Measurements from ENCODE around the gene CHI3L1.

DNA sequence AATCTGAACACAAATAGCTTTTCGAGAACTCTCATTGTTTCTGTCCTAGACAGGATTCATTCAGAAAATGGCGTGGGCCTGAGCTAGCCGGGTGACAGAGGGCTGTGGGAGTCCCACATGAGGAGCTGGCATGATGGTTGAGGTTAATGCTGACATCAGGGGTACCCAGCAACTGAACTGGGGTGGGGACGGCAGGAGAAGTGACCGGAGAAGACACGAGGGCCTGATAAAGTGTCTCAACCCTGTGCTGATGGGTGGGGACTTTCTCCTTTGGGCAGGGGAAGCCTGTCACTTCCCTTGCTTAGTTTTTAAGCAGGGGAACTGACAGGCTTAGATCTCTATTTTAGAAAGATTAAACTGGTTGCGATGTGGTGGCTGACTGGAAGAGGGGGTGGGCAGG lies 28.4 kb upstream of the CHI3L1 start:
- TF ChIP-seq, protein P1, sequence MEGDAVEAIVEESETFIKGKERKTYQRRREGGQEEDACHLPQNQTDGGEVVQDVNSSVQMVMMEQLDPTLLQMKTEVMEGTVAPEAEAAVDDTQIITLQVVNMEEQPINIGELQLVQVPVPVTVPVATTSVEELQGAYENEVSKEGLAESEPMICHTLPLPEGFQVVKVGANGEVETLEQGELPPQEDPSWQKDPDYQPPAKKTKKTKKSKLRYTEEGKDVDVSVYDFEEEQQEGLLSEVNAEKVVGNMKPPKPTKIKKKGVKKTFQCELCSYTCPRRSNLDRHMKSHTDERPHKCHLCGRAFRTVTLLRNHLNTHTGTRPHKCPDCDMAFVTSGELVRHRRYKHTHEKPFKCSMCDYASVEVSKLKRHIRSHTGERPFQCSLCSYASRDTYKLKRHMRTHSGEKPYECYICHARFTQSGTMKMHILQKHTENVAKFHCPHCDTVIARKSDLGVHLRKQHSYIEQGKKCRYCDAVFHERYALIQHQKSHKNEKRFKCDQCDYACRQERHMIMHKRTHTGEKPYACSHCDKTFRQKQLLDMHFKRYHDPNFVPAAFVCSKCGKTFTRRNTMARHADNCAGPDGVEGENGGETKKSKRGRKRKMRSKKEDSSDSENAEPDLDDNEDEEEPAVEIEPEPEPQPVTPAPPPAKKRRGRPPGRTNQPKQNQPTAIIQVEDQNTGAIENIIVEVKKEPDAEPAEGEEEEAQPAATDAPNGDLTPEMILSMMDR (IDR thresholded peaks at IDR 0.05), result no peak
- no peak for TF ChIP-seq POLR2A (IDR thresholded peaks at IDR 0.05)
